HL-60/S4 treated with phorbol 12-myristate 13-acetate at 8.2 ng/mL for 4 days and 3 days (cell line): Measurements from ENCODE around the gene MAGEA11.
"Not testable (repeated sequence)": the region's sequence is repeated elsewhere in the genome, so short reads cannot be mapped to it uniquely, and the experiment has no call there.

ENCODE experiments used
- in situ Hi-C: fragments of 300-500 bp; cut with MboI; formaldehyde crosslinking; loops from 2 replicates; pipeline ENCODE4 v1.15.0; 2022; ENCODE audit warnings: low sequenced_read_pairs

MAGEA11 gene

DNA sequence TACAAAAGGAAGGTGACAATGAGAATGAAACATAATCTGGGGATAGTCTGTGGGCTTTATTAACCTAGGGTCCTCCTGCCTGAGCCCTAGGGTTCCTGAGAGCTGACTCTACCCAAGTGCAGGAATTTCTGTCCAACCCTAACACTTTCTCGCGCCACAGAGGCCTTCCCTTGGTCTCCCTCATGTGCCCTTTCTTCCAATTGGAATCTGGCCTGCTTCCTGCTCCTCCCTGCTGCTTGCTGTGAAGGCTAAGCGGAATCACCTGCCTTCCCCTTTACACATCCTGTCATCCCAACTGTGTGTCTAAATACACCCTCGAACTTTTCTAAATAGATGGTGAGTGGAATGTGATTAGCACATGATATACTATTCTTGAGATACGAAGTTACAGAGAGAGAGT lies 5.9 kb downstream of the MAGEA11 start:
- in situ Hi-C loops = no loop called here

DNA sequence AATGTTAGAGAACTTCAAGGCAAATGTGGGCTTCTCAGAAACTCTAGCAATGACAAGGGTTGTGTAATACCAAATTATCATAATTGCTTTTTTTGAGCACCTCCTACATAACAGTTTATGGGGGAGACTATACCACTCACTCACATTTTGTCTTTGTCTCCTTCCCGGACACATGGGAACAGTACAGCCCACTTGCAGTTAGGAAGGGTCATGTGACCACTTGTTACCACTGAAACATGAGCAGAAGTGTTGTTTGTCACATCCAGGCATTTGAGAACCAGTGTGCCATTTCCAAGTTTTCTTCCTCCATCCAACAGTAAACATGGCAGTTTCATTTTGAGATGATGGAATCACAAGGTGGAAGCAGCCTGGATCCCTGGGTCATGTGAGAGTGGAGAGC lies 6.9 kb downstream of the MAGEA11 start:
- in situ Hi-C loops = no loop called here

DNA sequence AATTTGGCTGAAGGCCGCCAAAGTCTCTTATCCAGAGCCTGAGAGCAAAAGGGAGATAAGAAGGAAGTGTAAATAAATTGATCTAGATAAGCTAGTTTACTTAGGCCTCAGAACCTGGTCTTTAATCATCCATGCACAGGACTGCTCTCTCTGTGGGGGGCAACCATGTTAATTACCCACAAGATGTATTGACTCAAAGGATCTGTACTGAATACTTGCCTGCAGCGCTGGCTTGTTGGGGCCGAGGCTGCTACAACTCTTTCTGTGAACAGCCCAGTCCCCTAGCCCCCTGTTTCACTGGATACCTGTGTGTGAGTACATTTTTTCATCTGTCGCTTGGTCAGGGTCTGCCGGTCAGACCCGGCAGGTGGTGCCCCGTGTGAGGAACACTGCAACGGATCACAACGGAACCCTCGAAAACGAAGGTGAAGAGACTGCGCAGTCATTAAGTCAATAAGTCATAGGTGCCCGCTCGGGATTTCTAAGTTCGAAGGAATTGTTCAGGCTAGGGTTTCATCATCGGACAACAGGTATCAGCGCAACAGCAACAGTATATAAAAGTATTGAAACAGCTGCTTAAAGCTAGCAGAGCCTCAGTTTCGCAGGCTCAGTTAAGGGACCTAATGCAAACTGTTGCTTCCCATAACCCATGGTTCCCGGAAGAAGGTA lies 8.3 kb downstream of the MAGEA11 start:
- in situ Hi-C loops = no loop called here

DNA sequence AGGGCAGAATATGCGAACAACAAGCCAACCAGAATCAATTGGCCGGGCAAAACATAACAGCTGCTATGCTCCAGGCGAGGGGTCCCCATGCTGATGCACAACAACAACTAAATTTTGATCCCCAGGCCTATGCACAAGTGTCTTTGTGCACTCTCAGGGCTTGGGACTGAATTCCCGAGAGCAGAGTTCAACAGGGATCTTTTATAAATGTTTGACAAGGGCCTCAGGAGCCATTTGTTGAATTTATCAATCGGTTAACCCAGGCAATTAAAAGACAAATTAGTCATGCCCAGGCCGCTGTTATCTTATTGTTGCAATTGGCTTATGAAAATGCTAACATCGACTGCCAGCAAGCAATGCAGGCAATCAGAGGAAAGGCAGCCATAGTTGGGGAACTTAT lies 9.4 kb downstream of the MAGEA11 start:
- in situ Hi-C loops = not testable (repeated sequence)

DNA sequence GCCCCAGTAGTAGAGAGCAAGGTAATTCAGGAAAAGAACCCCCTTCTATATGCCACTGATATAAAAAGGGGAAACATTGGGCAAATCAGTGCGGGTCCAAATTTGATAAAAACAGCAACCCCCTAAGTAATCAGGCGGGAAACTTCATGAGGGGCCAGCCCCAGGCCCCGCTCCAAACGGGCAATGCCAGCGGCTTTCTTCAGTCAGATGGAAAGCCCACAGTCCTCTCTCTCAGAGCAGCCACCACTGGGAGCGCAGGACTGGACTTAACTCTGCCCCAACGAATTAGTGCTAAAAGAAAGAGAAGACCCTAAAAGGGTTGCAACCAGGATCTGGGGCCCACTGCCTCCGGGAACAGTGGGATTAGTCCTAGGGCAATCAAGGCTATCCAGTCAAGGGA lies 9.9 kb downstream of the MAGEA11 start:
- in situ Hi-C loops = no loop called here

DNA sequence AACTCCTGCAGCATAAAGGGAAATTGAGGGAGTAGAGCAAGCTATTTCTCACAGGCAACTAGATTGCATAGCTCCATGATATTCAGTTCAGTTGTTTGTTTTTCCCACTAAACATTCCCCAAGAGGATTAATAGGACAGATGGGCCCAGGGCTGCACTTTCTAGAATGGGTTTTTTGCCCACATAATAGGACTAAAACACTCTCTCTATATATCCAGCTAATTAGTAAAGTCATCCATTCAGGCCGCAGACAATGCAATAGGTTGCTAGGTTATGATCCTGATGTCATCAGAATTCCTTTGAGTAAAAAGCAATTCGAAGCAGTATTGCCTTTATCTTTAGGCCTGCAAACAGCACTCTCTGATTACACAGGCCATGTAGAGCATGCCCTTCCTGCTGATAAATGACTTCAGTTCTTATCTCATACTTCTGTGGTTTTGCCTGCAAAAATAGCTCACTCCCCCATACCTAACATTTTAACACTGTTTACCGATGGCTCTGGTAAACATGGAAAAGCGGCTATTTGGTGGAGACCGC lies 11.8 kb downstream of the MAGEA11 start:
- in situ Hi-C loops = not testable (repeated sequence)

DNA sequence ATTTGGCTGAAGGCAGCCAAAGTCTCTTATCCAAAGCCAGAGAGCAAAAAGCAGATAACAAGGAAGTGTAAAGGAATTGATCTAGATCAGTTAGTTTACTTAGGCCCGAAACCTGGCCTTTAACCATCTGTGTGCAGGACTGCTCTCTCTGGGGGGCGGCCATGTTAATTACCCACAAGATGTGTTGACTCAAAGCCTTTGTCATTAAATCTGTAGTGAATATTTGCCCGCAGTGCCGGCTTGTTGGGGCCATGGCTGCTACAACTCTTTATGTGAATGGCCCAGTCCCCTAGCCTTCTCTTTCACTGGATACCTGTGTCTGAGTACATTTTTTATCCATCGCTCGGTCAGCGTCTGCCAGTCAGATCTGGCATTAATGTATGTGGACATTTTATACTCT lies 15.4 kb downstream of the MAGEA11 start:
- in situ Hi-C loops = not testable (repeated sequence)

DNA sequence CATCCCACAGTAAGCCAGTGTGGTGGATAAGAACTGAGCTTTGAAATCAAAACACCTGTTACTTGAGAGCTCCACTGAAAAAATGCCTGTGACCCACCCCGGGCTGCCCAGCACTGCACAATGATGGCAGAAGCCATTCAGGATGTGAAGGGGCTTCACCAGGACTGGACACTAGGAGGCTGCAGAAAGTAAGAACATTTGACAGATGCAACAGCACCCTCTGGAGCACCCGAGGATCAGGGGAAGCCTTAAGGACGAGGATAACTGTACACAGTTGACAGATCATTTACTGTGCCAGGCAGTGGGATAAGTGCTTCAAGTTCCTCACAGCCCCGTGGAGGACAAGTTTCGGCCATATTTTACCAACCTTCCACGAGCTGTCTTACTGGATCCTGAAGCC lies 30.4 kb downstream of the MAGEA11 start:
- in situ Hi-C loops = not testable (repeated sequence)

DNA sequence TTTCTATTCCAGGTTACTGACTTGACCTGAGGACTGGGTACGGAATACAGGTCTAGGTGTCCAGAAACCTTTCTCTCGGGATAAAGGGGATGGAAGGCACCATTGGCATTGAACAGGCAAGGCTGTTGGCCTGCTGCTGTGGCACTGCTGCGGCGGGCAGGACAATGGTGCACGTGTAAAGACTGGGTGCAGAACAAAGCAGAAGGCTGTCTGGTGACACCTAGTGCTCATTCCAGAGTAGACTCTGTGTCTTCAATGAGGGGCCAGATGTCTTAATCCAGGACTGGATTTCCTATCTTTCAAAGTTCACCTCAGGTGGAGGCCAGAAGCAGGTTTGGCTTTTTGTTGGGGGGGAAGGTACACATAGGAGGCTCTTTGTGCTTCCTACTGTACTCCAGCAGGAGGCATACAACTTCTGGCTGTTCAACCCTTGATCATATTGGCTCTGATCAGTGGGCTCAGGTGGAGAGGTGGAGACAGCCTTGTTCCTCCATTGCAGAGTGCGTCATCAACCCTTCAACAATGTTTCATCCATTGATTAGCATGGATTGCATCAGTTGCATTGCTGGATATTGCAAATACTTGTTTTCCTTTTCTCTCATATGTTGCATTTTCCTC lies 34.6 kb downstream of the MAGEA11 start:
- in situ Hi-C loops = not testable (repeated sequence)

DNA sequence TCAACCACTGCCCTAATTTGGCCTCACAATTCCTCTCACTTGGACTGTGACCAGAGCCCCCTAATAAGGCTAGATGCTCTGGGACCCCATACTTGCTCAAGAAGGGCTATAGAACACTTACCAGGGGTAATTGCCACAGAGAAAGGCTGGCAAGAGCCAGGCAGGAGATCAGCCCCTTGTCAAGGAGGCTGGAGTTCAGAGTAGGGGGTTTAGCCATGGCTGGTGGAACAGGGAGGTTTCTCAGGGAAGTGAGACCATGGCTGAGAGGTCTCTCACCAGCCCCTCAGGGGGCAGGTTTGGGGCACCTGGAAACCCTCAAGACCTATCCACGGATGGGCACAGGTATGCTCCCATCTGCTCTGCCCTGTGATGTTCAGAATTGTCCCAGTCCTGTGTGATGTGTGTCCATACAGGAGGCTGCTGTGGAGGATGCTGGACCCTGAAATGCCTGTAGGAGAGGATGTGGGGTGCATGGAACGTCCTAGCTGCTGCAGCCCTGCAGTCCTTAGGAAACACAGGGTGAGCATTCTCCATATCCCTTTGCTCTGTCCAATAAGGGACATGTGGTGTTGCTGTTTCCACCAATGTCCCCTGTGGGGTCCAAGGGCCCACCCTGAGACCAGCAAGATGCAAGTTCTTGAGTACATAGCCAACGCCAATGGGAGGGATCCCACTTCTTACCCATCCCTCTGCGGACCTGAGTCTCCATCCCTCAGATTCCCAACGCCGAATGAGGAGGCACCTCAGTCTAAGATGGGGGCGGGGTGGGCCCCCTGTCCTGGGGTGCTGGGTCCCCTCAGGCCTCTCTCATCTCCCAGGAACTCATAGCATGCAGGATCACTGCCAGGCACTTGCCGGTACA lies 45.6 kb downstream of the MAGEA11 start:
- in situ Hi-C loops = no loop called here

DNA sequence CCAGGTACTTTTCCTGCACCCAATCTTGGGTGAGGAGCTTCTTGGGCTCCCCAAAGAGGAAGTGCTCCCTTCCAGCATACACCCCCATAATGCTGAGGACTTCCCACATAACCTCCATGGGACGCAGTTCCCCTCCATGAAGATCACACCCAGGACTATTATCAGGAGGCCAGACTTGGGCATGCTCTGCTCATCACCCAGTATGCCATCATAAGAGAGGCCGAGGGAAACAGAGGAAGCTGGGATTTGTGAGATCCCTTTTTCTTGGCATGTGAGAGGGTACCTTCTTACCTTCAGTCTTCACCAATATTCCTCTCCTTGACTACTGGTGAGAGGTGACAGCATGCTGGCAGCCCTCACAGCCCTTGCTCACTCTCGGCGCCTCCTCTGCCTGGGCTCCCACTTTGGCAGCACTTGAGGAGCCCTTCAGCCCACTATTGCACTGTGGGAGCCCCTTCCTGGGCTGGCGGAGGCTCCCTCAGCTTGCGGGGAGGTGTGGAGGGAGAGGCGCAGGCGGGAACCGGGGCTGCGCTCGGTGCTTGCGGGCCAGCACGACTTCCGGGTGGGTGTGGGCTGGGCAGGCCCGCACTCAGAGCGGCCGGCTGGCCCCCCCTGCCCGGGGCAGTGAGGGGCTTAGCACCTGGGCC lies 46.3 kb downstream of the MAGEA11 start:
- in situ Hi-C loops = no loop called here

DNA sequence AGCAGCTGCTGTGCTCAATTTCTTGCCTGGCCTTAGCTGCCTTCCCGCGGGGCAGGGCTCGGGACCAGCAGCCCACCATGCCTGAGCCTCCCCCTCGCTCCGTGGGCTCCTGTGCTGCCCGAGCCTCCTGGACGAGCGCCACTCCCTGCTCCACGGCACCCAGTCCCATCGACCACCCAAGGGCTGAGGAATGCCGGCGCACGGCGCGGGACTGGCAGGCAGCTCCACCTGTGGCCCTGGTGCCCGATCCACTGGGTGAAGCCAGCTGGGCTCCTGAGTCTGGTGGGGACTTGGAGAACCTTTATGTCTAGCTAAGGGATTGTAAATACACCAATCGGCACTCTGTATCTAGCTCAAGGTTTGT lies 46.8 kb downstream of the MAGEA11 start:
- in situ Hi-C loops = not testable (repeated sequence)

DNA sequence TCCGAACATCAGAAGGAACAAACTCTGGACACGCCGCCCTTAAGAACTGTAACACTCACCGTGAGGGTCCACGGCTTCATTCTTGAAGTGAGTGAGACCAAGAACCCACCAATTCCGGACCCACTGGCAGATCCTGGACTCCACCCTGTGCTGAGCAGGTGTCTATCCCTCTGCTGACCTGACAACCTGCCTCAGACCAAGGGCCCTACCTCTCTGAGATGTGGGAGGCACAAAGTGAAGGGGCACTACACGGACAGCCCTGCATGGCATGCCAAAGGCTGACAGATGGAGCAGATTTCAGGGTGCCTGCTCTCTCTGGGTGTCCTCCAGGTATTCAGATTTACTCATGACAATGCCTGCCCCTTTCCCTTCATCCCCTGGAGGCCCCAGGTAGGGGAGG lies 48.0 kb downstream of the MAGEA11 start:
- in situ Hi-C loops = no loop called here

DNA sequence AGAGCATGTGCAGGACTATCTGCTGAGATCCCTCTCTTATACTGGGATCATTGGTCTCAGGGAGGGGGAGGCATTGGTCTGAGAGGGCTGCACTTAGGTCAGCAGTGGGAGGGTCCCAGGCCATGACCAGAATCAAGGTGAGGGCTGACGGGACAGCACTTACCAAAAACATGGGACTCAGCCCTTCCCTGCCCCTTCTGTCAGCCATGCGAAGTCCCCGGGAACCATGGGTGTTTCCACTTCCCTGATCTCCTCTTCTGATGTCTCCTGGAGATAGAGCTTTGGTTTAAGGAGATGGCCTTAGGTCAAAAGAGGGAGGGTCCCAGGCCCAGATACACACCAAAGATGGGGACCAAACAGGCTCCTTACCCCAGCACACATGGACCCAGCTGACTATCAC lies 49.1 kb downstream of the MAGEA11 start:
- in situ Hi-C loops = no loop called here

DNA sequence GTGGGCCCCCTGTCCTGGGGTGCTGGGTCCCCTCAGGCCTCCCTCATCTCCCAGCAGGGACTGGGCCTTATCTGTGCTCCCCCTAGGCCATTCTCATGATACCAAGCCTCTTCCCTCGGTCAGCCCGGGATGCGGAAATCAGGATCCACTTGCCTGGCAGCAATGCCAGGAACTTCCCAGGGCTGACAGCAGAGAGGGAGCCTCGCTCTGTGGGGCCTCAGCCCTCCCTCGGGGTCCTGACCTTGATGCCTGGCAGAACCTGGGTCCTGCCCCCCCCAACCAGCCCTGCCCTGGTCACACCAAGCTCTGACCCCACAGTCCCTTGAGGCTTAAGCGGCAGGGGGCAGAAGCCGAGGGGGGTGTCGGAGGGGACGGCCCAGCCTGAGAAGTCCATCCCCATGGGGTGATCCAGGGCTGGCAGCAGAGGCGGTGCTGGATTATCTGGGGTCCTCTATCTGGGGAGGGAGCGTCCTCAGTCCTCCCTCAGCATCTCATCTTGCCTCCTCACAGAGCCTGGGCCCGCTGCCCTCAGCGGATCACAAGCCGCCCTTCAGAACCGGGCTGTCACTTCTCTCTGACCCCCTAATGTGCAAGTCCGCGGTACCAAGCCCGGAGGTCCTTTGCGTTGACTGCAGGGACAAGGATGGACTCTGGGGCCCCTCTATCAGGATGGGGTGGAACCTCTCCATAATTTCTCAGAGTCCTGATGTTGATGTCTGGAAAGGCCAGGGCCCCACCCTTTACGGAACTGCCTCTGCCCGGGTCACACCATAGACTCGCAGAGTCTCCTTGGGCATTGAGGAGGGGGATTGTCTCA lies 50.2 kb downstream of the MAGEA11 start:
- in situ Hi-C loops = not testable (repeated sequence)

DNA sequence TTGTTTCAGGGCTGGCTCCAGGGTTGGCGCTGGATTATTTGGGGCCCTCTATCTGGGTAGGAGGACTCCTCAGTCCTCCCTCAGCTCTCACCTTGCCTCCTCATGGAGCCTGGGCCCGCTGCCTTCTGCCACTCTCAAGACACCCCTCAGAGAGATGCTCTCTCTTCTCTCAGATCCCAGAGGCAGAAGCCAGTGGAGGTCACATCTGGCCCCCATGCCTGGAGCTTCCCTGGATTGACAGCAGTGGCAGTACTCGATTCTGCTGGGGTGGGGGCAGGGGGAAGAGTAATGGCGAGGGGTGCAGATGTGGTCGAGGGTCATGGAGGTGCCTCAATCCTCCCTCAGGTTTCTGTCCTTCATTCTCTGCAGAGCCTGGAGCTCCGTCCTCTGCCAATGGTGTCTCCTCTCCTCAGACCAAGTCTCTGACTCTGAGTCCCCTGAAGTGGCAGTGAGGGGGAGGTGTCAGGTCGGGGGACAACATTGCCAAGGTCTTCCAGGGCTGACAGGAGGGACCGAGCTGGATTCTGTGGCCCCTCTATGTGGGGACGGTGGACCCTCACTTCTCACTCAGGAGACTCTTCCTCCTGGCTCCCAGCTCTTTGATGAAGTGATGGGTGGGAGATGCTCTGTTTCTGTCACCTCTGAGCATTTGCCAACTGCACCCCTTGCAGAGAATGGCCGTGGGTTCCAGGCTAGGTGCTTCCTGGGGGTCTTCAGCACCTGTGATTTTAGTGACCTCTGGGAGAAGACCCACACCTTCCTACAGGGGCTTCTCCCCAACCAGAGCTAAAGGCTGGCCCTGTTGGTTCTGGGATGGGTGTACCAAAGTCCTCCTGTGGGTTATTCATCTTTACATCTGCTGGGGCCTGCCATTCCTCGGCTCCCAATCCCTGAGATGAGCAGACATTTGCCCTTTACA lies 51.1 kb downstream of the MAGEA11 start:
- in situ Hi-C loops = no loop called here
